DND-41 (cell line): ENCODE results near the gene SYNGR3.

Experiments used
- ATAC-seq: fragments of 200-7000 bp; cut with Tn5 transposase; 3 replicates; pipeline ENCODE4 v1.9.1; 2021; ENCODE audit warnings: low read depth; ENCODE audit not compliant: insufficient read depth
- DNase-seq: peaks from one replicate; pipeline ENCODE4 v3.0.0-alpha.2; 2020
- H2AFZ ChIP-seq: 2 replicates; pipeline ENCODE4 v1.6.0; 2012; ENCODE audit warnings: low read depth, low read length
- H3K27ac ChIP-seq: 2 replicates; pipeline ENCODE4 v1.5.1; 2012; ENCODE audit warnings: low read length, inconsistent platforms
- H3K27me3 ChIP-seq: fragments of 200-600 bp; sonication (generic); 2 replicates; pipeline ENCODE4 v1.6.0; 2012; ENCODE audit warnings: low read length, mild to moderate bottlenecking, inconsistent platforms; ENCODE audit not compliant: insufficient read depth, poor library complexity
- H3K36me3 ChIP-seq: 2 replicates; pipeline ENCODE4 v1.5.1; 2012; ENCODE audit warnings: low read length, inconsistent platforms; ENCODE audit not compliant: insufficient read depth
- H3K4me1 ChIP-seq: 2 replicates; pipeline ENCODE4 v1.5.1; 2012; ENCODE audit warnings: mild to moderate bottlenecking, low read length; ENCODE audit not compliant: insufficient read depth
- H3K4me2 ChIP-seq: 2 replicates; pipeline ENCODE4 v1.6.0; 2012; ENCODE audit warnings: mild to moderate bottlenecking, moderate library complexity, low read length, inconsistent platforms; ENCODE audit not compliant: insufficient read depth
- H3K4me3 ChIP-seq, 2 experiments: fragments of 200-600 bp in 1 of 2; shearing (Covaris generic) in 1 of 2; 2 replicates each; pipeline ENCODE4 v1.5.1; 2012 to 2016; ENCODE audit warnings: inconsistent platforms in 2 of 2, low read length in 2 of 2, mild to moderate bottlenecking in 2 of 2, low read depth in 1 of 2, moderate library complexity in 1 of 2
- H3K79me2 ChIP-seq: 2 replicates; pipeline ENCODE4 v1.6.0; 2012; ENCODE audit warnings: low read length, inconsistent platforms; ENCODE audit not compliant: insufficient read depth
- H3K9ac ChIP-seq: 2 replicates; pipeline ENCODE4 v1.6.0; 2012; ENCODE audit warnings: low read depth, mild to moderate bottlenecking, inconsistent platforms, low read length, moderate library complexity
- H3K9me3 ChIP-seq: 2 replicates; pipeline ENCODE4 v1.5.1; 2012; ENCODE audit warnings: low read length, moderate library complexity, mild to moderate bottlenecking, inconsistent platforms; ENCODE audit not compliant: insufficient read depth, severe bottlenecking
- H4K20me1 ChIP-seq: 2 replicates; pipeline ENCODE4 v1.6.0; 2012; ENCODE audit warnings: low read length; ENCODE audit not compliant: insufficient read depth
- EZH2 ChIP-seq: IDR thresholded peaks from 3 replicates; pipeline ENCODE4 v1.6.1; 2012; ENCODE audit warnings: borderline replicate concordance, low read depth, mild to moderate bottlenecking, moderate library complexity, low read length, inconsistent platforms; ENCODE audit not compliant: severe bottlenecking
- TF ChIP-seq, protein P1 (sequence below): IDR thresholded peaks from 2 replicates; pipeline ENCODE4 v1.5.1; 2012; ENCODE audit warnings: borderline replicate concordance, low read length, moderate library complexity, mild to moderate bottlenecking; ENCODE audit not compliant: poor library complexity, severe bottlenecking; ENCODE audit errors: extremely low read depth

Gene SYNGR3

DNA sequence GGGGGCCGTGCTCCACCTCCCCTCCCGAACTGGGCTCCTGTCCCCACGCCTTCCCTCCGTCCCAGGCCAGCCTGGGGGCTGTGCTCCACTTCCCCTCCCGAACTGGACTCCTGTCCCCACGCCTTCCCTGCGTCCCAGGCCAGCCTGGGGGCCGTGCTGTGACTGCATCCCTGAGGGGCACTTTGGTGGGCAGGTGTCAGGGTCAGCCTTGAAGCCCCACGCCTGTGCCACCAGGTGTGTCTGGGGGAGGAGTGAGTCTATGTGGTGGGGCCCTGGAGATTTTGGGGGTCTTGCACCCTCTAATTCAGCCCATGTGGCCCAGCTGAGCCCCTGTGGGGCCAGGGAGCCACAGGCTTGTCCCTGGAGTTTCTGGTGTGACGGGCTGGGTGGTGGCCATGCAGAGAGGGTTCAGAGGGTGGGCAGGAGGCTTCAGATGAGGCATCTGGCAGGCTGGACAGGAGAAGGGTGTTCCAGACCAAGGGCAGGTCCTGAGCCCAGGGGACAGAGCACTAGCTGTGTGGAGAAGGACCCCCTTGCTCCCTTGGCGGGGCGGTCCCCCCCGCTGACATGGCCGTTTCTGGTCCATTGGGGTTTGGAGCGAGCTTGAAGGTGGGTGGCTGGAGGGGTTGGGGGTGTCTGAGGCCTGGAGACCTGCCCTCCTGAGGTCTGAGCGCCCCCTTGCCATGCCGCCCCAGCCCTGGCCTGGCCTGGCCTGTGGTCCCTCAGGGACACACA, 45.1 kb downstream of the SYNGR3 start:
- no peak for ATAC-seq
- H2AFZ ChIP-seq, result no peak overlapping the region
- H3K4me3 ChIP-seq, result no peak overlapping the region
- no peaks in the 10 kb centered on the region for H3K27me3 ChIP-seq
- H3K4me1 ChIP-seq, result no peaks in the 10 kb centered on the region
- H3K79me2 ChIP-seq, result no peaks in the 10 kb centered on the region
- no peak overlapping the region for H3K27ac ChIP-seq
- no peak overlapping the region for H3K9ac ChIP-seq
- TF ChIP-seq, protein P1, sequence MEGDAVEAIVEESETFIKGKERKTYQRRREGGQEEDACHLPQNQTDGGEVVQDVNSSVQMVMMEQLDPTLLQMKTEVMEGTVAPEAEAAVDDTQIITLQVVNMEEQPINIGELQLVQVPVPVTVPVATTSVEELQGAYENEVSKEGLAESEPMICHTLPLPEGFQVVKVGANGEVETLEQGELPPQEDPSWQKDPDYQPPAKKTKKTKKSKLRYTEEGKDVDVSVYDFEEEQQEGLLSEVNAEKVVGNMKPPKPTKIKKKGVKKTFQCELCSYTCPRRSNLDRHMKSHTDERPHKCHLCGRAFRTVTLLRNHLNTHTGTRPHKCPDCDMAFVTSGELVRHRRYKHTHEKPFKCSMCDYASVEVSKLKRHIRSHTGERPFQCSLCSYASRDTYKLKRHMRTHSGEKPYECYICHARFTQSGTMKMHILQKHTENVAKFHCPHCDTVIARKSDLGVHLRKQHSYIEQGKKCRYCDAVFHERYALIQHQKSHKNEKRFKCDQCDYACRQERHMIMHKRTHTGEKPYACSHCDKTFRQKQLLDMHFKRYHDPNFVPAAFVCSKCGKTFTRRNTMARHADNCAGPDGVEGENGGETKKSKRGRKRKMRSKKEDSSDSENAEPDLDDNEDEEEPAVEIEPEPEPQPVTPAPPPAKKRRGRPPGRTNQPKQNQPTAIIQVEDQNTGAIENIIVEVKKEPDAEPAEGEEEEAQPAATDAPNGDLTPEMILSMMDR, result no peak
- TF ChIP-seq EZH2, result no peak
- H3K36me3 ChIP-seq, result no peaks in the 10 kb centered on the region
- 0 out of 2 replicates have a peak, but pooled peaks cover 3% of the 10 kb centered on the region for H4K20me1 ChIP-seq
- no peak overlapping the region for H3K4me2 ChIP-seq
- no peak for DNase-seq
- no peaks in the 10 kb centered on the region for H3K9me3 ChIP-seq

DNA sequence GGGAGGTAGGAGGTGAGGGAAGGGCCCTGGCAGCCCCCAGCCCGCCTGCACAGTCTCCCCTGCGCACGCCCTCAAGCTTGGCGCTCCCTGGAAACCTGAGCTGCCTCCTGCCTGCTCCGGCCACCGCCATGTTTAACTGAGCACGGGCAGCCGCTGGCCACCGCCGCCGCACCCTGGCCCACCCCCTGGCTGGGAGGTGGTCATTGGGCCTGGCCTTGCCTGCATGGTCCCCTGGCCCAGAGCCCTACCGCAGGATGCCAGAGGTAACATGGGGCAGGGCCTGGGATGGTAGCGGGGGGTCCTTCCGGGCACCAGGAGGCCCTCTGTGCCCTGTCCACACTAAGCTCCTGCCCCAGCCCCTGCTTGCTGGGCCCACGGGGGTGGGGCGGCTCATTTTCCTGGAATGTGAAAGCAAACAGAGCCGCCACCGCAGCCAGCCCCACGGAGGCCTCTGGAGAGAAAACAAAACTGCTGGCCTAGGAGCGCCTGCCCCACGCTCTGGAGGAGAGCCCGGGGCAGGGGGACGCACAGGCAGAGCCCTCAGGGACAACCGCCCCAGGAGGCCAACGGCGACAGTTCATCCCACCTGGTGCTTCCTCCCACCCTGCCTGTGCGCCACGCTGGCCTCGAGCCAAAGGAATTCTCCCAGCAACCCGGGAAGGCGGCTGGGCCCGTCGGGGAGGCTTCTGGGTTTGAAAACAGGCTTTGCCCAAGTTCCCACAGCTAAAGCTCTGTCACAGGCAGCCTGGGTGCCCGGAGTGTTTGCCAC, 45.8 kb downstream of the SYNGR3 start:
- Histone ChIP-seq H3K79me2 (no peaks in the 10 kb centered on the region), H3K27me3 (no peaks in the 10 kb centered on the region), H3K9me3 (no peaks in the 10 kb centered on the region), H3K4me3 (no peak overlapping the region), H4K20me1 (0 out of 2 replicates have a peak, but pooled peaks cover 3% of the 10 kb centered on the region), H3K9ac (no peak overlapping the region), H2AFZ (no peak overlapping the region), H3K4me2 (no peak overlapping the region), H3K4me1 (no peaks in the 10 kb centered on the region), H3K27ac (no peak overlapping the region), H3K36me3 (no peaks in the 10 kb centered on the region)
- DNase-seq (no peak), ATAC-seq (no peak)
- TF ChIP-seq EZH2, result no peak
- TF ChIP-seq, protein P1, result no peak

DNA sequence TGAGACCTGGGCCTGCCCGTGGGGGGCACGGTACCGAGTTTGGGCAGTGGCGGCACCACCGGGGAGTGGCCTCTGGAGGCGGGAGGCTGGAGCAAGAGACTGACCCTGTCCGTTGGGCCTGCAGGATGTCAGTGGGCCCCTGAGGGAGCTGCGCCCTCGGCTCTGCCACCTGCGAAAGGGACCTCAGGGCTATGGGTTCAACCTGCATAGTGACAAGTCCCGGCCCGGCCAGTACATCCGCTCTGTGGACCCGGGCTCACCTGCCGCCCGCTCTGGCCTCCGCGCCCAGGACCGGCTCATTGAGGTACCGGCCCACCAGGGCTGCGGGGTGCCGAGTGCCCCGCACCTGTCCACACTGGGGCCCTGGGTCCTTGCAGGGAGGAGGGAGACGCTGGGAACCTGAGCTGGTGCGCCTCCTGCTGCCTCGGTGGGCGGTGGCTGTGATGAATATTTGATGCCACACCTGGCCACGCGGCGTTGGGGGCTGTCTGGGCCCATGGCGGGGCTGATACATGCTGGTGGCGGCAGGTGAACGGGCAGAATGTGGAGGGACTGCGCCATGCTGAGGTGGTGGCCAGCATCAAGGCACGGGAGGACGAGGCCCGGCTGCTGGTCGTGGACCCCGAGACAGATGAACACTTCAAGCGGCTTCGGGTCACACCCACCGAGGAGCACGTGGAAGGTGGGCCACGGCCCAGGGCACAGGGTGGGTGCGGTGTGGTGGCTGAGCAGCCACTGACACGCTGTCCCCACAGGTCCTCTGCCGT, 46.6 kb downstream of the SYNGR3 start:
- Histone ChIP-seq H3K9me3 (no peaks in the 10 kb centered on the region), H4K20me1 (0 out of 2 replicates have a peak, but pooled peaks cover 3% of the 10 kb centered on the region), H3K9ac (no peak overlapping the region), H3K27me3 (no peaks in the 10 kb centered on the region), H3K4me3 (no peak overlapping the region), H3K36me3 (no peaks in the 10 kb centered on the region), H2AFZ (no peak overlapping the region), H3K27ac (no peak overlapping the region), H3K4me2 (no peak overlapping the region), H3K4me1 (no peaks in the 10 kb centered on the region), H3K79me2 (no peaks in the 10 kb centered on the region)
- DNase-seq, result no peak
- ATAC-seq, result no peak
- TF ChIP-seq, protein P1, result no peak
- TF ChIP-seq EZH2, result no peak
